ENCODE data around the gene GPR179.

The GPR179 gene

DNA sequence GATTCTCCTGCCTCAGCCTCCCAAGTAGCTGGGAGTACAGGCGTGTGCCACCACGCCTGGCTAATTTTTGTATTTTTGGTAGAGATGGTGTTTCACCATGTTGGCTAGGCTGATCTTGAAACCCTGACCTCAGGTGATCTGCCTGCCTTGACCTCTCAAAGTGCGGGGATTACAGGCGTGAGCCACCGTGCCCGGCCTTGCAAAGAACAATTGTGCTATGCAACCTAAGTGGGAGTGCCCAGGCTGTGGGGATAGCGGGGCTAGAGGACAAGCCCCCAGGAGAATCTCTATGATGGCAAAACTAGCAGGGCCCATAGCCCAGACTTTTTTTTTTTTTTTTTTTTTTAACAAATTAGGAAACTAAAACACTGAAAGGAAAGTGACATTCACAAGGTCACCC is 2.0 kb upstream of the GPR179 start:
- ATAC-seq = no peak
- no peak for TF ChIP-seq ZFP30 (CRISPR knock-in tag; IDR thresholded peaks at IDR 0.05)
- no peak for TF ChIP-seq ISL1 (CRISPR knock-in tag; IDR thresholded peaks at IDR 0.05)
- no peak for TF ChIP-seq ZNF565 (CRISPR knock-in tag; conservative IDR thresholded peaks at IDR 0.05; ENCODE audit: low read depth)
- no peak for TF ChIP-seq TCF4 (CRISPR knock-in tag; IDR thresholded peaks at IDR 0.05; ENCODE audit: borderline replicate concordance)

DNA sequence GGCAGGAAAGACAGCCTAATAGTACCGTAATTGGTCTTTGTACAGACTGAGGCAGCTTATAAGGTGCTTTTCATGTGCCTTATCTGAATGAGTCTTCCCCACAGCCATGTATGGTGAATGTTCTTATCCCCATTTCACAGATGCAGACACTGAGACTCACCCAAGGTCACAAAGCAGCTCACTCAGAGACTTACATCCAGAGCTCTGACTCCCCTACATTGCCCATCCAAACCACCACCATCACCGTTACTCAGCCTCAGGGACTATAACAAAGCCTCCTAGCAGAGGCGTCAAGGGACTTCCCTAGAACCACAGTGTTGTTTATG is 627 bp upstream of the GPR179 start:
- no peak for ATAC-seq
- TF ChIP-seq PPARA (CRISPR knock-in tag; IDR thresholded peaks at IDR 0.05; ENCODE audit: borderline replicate concordance) = no peak
- no peak for TF ChIP-seq TOX (CRISPR knock-in tag; IDR thresholded peaks at IDR 0.05; ENCODE audit: borderline replicate concordance)
- TF ChIP-seq ISL1 (CRISPR knock-in tag; IDR thresholded peaks at IDR 0.05) = no peak

DNA sequence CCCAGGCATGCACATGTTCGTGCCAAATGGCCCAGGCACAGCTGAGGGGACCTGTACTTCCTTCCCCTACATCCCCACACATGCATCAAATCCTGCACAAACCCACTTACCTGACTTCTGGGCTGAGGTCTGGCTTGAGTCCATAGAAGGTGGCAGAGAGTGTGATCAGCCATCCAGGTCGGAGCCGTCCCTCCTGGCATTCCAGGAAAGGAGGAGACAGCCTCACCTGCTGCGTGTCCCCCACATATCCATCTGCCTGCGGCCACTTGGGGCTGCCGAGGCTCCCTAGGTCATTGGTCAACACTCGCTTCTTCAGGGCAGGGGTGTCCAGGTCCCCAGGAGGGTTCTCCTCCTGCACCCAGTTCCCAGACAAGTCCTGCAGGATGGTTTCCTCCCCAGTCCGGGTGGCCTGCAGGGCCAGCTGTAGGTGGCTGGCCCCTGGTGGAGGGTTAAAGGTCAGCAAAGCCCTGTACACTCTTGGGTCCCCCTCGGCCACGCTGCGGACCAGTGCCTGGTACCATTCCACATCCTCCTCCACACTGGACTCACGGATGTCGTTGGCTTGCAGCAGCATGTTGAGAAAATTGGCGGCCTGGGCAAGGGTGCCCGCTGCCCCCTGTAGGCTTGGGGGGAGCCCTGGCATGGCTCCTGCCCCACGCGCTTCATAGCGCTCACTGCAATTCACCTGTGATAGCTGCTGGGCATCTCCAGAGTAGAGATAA is 709 bp downstream of the GPR179 start:
- no peak for ATAC-seq
- TF ChIP-seq OSR1 (CRISPR knock-in tag; IDR thresholded peaks at IDR 0.05) (no peak), ZFP3 (CRISPR knock-in tag; IDR thresholded peaks at IDR 0.05) (no peak), ZNF565 (CRISPR knock-in tag; conservative IDR thresholded peaks at IDR 0.05; ENCODE audit: low read depth) (no peak), ZNF8 (CRISPR knock-in tag; IDR thresholded peaks at IDR 0.05) (no peak)
- TF ChIP-seq, protein P1, sequence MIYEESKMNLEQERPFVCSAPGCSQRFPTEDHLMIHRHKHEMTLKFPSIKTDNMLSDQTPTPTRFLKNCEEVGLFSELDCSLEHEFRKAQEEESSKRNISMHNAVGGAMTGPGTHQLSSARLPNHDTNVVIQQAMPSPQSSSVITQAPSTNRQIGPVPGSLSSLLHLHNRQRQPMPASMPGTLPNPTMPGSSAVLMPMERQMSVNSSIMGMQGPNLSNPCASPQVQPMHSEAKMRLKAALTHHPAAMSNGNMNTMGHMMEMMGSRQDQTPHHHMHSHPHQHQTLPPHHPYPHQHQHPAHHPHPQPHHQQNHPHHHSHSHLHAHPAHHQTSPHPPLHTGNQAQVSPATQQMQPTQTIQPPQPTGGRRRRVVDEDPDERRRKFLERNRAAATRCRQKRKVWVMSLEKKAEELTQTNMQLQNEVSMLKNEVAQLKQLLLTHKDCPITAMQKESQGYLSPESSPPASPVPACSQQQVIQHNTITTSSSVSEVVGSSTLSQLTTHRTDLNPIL (CRISPR knock-in tag; IDR thresholded peaks at IDR 0.05; ENCODE audit: low read depth) = no peak

DNA sequence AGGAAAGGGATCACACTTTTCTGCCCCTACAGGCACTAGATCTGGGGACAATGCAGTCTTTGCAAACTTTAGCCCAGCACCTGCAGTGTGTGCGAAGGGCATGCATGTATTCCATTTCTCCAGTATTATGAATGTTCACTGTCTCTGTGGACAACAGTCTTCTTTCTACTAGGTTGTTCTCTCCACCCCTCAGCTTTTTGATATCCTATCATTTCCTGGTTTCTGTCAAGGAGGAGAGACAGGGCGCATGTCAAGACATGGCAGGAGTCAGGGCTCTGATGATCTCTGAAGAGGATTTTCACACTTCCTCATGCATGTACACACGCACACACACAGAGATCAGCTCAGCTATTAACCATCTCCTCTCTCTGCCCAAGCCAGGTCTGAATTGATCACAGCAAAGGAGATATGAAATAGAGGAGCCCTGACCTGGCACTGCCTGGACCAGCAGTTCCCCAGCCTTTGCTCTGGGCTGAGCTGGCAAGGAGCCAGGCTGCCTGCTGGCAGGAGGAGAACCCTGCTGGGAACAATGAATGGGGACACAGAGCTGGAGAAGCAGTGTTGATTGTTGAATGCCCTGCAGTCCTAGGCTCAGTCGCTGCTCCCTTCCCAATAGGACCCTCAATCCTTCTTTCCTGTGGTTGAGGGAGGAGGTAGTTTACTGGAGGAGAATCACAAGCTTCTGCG is 2.6 kb downstream of the GPR179 start:
- ATAC-seq = peak; percentile 75

DNA sequence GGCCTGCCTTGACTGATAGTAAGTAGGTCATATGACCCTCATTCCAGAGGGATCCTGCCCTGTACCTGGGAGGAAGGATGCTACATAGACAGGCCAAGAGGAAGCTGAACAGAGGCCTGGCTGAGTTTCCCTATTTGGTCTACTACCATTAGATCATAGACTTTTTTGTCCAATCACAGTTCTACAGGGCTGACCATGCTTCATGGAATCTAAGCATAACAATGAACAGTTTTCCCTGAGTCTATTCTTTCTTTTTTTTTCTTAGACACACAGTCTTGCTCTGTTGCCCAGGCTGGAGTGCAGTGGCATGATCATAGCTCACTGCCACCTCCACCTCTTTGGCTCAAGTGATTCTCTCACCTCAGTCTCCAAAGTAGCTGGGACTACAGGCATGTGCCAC is 3.9 kb downstream of the GPR179 start:
- TF ChIP-seq, protein P2, sequence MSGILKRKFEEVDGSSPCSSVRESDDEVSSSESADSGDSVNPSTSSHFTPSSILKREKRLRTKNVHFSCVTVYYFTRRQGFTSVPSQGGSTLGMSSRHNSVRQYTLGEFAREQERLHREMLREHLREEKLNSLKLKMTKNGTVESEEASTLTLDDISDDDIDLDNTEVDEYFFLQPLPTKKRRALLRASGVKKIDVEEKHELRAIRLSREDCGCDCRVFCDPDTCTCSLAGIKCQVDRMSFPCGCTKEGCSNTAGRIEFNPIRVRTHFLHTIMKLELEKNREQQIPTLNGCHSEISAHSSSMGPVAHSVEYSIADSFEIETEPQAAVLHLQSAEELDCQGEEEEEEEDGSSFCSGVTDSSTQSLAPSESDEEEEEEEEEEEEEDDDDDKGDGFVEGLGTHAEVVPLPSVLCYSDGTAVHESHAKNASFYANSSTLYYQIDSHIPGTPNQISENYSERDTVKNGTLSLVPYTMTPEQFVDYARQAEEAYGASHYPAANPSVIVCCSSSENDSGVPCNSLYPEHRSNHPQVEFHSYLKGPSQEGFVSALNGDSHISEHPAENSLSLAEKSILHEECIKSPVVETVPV (CRISPR knock-in tag; IDR thresholded peaks at IDR 0.05) = no peak
- ATAC-seq = no peak

More for the DNA sequence above, 2.6 kb downstream of the GPR179 start:
- TF ChIP-seq, protein P3, sequence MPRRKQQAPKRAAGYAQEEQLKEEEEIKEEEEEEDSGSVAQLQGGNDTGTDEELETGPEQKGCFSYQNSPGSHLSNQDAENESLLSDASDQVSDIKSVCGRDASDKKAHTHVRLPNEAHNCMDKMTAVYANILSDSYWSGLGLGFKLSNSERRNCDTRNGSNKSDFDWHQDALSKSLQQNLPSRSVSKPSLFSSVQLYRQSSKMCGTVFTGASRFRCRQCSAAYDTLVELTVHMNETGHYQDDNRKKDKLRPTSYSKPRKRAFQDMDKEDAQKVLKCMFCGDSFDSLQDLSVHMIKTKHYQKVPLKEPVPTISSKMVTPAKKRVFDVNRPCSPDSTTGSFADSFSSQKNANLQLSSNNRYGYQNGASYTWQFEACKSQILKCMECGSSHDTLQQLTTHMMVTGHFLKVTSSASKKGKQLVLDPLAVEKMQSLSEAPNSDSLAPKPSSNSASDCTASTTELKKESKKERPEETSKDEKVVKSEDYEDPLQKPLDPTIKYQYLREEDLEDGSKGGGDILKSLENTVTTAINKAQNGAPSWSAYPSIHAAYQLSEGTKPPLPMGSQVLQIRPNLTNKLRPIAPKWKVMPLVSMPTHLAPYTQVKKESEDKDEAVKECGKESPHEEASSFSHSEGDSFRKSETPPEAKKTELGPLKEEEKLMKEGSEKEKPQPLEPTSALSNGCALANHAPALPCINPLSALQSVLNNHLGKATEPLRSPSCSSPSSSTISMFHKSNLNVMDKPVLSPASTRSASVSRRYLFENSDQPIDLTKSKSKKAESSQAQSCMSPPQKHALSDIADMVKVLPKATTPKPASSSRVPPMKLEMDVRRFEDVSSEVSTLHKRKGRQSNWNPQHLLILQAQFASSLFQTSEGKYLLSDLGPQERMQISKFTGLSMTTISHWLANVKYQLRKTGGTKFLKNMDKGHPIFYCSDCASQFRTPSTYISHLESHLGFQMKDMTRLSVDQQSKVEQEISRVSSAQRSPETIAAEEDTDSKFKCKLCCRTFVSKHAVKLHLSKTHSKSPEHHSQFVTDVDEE (CRISPR knock-in tag; IDR thresholded peaks at IDR 0.05) = no peak
- TF ChIP-seq ZFP3 (CRISPR knock-in tag; IDR thresholded peaks at IDR 0.05) (no peak), ZNF70 (CRISPR knock-in tag; IDR thresholded peaks at IDR 0.05) (no peak)

DNA sequence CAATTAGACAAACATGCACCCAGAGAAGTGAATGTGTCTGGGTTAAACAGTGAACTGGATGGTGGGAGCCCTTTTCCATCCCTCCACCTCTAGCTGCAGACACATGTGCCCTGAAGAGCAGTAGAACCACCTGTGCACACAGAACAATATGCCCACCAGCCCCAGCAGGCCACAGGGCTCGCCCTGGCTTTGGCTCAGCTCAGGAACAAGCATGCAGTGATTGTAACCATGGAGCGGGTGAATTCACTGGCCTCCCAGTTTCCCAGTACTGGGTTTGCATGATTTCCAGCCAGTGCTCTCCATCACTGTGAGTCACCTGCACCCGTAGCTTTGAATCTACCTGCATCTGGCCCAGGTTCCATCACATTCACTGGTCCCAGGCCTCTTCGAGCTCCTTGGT is 5.2 kb downstream of the GPR179 start:
- no peak for TF ChIP-seq ARNTL (CRISPR knock-in tag; IDR thresholded peaks at IDR 0.05; ENCODE audit: borderline replicate concordance, low read depth)
- ATAC-seq = no peak

DNA sequence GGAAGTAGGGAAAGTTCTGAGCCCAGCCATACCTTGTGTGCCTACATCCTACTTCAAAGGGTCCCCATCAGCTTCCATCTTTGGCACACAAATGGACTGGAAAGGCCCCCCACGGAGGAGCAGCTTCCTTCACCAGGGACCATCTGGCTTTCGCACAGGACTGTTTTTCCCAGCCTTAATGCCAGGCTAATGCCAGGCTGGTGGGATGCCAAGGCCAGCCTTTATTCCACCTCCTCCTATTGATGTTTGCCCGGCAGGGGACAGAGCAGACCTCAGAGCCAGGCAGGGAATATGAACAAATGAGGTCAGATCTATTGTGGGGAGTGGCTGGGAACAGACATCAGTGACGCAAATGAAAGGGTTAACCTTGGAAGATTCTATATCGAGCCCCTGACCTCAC is 5.7 kb downstream of the GPR179 start:
- TF ChIP-seq ZNF565 (CRISPR knock-in tag; conservative IDR thresholded peaks at IDR 0.05; ENCODE audit: low read depth) (no peak), GLIS3 (CRISPR knock-in tag; IDR thresholded peaks at IDR 0.05) (no peak), ZNF8 (CRISPR knock-in tag; IDR thresholded peaks at IDR 0.05) (no peak), TCF4 (CRISPR knock-in tag; IDR thresholded peaks at IDR 0.05; ENCODE audit: borderline replicate concordance) (no peak)
- TF ChIP-seq, protein P3 (CRISPR knock-in tag; IDR thresholded peaks at IDR 0.05) = no peak
- TF ChIP-seq, protein P2 (CRISPR knock-in tag; IDR thresholded peaks at IDR 0.05) = no peak
- ATAC-seq = no peak

Measured in SK-N-SH treated with all-trans-retinoic acid at 6 μM for 48 hours (cell line).